GM19467 (cell line): ENCODE data around the gene ABTB2.
"Not testable (repeated sequence)": the region's sequence is repeated elsewhere in the genome, so short reads cannot be mapped to it uniquely, and the experiment has no call there.

Experiments
- ATAC-seq: cut with Tn5 transposase; IDR thresholded peaks from one replicate; pipeline ENCODE4 v1.9.1; 2021; ENCODE audit warnings: mild to moderate bottlenecking, moderate library complexity; ENCODE audit not compliant: unreplicated experiment

ABTB2 gene

DNA sequence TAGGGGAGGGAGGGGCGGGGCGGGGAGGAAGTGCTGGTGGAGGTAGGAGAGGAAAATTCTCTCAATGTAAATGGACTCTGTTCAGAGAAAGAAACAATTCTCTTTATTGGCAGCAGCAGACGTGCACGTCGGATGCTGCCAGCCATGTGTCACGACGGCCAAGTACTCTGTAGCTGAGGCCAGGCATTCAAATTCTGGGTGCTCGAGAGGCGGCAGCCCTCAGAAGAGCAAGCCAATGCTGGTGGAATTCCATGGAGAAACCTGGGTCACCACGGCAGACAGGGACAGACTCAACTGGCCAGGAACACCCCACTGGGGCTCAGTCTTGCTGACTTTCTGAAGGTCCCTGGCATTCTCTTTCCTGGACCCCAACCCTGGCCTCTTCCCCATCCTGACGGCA lies 90.8 kb downstream of the ABTB2 start:
- ATAC-seq = no peak

DNA sequence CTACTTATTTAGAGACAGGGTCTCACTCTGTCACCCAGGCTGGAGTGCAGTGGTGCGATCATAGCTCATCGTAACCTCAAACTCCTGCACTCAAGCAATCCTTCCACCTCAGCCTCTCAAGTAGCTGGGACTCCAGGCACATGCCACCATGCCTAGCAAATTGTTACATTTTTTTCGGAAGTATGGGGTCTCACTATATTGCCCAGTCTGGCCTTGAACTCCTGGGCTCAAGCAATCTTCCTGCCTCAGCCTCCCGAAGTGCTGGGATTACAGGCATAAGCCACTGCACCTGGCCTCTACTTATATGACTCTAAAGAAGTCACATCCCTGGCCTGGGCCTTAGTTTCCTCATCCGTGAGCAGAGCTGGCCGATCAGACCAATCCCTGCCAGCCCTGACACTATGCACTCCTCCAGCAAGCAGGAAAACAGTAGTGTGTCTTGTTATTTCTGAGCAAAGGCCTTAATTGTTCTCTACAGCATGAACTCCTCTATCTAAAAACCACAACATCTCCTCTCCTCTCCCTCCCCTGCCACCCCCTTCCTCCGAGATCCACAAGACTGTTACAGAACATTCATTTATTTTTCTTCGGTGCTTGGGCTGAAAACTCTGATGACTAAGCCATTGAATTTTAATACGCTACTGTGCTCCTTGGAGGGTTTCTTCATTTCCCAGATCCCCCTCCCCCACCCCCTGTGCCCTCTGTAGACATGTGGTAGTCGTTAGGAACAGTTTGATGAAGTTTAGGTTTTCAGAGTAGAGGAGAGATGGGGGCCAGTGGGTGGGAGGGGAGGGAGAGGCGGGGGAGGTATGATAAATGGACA lies 91.5 kb downstream of the ABTB2 start:
- no peak for ATAC-seq

DNA sequence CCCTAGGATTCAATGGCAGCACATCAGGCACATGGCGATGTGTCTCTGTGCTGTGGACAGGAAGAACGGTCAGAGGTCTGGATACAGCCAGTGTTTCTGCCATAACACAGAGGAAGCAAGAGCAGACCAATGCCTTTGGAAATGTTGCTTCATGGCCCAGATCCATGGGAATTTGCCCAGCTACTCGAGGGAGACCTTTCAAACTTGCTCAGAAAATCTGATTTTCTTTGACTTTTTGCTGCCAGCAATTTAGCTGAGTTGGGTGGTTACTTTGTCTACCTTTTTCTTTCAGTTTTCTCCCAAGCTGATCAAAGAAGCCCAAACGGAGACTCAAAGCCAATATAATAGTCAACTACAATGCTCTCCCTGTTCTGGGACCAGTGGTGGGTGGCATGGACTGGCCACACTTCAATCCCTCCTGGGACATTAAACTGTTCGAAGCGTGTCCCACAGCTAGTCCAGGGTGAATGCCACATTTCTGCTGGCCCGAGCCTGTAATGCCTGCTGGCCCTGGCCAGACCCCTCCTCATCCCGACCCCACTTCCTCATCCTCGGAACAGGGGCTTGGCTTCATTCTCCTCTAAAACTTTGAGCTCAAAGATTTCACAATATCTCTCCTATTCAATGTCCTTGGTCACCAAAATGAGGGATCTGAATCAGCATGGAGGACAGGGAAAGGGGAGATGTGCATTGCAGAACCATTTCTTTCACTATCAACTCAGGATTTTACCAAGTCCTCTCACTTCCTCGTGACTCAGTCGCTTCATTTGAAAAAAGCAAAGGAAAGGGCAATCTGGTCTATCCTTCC lies 93.3 kb downstream of the ABTB2 start:
- ATAC-seq = no peak

DNA sequence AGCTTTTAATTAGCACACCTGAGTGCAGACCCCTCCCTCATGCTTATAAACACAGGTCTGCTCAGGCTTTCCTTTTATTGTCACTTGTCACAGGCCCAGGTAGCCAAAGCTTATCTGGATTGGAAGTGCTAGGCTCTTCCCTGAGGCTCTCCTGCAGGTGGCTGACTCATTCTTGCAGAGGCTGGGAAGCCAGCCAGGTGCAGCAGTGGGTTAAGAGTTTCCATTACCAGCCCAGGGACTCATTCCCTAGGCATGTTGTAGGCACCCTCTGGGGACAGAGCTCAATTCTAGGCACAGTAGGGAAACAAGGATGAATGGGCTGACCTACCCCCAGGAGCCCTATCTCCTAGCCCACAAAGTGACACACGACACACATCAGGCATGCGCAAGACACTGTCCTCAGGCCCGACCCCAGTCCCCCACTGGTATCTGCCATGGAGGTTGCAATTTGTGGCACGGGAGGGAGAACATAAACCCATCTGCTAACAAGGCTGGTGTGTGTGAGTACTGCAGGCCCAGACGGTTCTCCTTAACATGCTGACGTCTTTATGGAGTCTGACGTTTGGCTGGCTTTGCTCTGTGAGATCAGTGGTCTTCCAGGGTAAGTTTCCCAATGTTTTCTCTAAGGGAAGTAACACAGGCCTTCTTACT lies 94.2 kb downstream of the ABTB2 start:
- ATAC-seq = no peak

DNA sequence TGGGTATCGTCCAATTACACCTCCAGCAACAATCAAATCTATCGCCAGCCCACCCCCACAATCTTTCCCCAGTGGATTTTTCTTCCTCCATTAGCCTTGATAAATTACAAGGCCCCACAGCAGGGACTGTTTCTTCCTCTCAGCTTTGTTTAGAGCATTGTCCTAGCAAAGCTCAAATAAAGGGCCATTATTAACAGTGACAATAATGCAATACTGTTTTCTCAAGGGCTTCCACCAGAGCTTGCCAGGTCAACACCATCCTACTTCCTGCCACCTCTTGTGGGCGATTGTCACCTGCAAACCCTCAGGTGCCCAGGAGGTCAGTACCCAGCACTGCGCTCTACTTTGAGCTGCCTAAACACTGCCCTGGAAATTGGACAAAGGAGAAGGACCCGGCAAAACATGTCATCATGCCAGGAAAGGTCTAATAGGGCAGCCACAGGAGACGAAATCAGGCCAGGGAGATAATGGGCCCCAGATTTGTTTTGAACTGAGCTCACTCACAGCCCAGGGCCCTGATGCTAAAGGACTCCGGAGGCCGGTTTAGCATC lies 95.2 kb downstream of the ABTB2 start:
- ATAC-seq = no peak

GRCh38 chr11:34261820-34262219 lies 96.0 kb downstream of the ABTB2 start:
- no peak for ATAC-seq

- ATAC-seq = no peak
Observed at GRCh38 chr11:34261095-34261494, 96.7 kb downstream of the ABTB2 start.

GRCh38 chr11:34260072-34260575 lies 97.7 kb downstream of the ABTB2 start:
- no peak for ATAC-seq

- no peak for ATAC-seq
Observed at GRCh38 chr11:34259087-34259486, 98.7 kb downstream of the ABTB2 start.

DNA sequence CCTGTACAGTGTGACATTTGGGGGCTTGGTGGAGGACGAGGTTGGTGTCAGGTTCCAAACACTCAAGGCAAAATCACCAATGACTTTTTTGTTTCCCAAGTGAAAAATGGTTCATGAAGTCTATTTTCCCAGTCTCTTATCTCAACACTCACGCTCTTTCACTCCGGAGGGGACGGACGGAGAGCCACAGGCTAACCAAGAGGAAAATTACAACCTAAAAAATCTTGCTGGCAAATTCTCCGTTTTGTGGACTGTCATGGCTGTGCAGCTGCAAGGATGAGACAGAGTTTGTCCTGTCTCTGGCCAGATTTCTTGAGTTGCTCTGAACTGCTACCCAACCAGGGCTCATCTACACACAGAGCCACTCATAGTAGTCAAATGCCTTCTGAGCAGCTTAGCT lies 101.2 kb downstream of the ABTB2 start:
- ATAC-seq = no peak

DNA sequence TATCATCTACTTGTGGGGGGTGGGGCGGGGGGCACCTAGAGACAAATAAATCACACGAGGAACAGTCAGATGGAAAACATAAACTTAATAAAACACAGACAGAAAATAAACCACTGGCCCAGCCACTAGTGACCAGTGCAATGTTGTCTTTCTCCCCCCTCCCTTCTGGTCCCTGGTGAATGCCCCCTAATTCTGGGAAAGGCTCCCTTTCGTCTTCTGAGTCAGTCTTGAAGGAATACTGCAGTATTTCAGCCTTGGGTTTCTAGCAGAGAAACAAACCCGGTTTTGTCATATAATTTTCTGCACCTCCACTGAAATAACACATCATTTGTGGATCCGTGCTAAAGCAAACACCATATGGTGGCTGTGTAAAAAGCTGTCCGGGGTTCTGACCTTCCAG lies 101.7 kb downstream of the ABTB2 start:
- ATAC-seq = no peak

GRCh38 chr11:34255101-34255500 lies 102.7 kb downstream of the ABTB2 start:
- ATAC-seq = no peak

- no peak for ATAC-seq
Observed at GRCh38 chr11:34254011-34254410, 103.8 kb downstream of the ABTB2 start.

DNA sequence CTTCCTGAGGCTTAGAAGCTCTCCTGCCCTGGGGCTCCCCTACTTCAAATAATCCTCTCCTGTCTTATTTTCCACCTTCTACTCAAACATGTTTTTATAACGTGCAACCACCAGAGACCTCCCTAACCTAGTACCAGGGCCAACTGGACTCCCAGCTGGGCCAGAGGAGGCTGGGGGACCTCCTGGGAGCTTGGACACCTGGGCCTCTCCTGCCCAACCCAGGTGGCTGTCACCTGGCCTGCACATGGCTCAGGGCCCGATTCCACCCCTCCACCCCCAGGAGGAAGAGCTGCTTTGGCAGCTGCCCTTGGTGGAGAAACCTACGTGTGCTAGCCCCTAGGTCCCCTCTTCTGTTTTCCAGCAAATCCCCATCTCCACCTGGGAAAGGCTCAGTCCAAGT lies 105.2 kb downstream of the ABTB2 start:
- ATAC-seq = no peak

GRCh38 chr11:34252015-34252414 lies 105.8 kb downstream of the ABTB2 start:
- no peak for ATAC-seq

DNA sequence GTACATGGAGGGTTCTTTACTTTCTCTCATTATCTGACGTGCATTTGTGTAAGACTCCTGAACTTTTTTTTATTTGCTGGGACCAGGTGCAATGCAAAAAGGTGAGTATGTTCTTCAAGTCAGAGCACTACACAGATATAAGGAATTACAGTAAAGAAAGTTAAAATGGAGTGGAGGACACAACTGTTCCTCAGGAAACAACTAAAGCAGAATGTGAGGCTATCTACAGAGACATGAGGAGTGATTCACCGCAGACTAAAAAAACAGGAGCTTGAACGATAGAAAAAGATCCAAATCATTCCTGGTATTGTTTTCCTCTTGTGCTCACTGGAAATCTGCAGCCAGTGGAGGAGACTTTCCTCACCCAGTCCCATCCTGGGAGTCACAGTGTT lies 106.2 kb downstream of the ABTB2 start:
- ATAC-seq = no peak

DNA sequence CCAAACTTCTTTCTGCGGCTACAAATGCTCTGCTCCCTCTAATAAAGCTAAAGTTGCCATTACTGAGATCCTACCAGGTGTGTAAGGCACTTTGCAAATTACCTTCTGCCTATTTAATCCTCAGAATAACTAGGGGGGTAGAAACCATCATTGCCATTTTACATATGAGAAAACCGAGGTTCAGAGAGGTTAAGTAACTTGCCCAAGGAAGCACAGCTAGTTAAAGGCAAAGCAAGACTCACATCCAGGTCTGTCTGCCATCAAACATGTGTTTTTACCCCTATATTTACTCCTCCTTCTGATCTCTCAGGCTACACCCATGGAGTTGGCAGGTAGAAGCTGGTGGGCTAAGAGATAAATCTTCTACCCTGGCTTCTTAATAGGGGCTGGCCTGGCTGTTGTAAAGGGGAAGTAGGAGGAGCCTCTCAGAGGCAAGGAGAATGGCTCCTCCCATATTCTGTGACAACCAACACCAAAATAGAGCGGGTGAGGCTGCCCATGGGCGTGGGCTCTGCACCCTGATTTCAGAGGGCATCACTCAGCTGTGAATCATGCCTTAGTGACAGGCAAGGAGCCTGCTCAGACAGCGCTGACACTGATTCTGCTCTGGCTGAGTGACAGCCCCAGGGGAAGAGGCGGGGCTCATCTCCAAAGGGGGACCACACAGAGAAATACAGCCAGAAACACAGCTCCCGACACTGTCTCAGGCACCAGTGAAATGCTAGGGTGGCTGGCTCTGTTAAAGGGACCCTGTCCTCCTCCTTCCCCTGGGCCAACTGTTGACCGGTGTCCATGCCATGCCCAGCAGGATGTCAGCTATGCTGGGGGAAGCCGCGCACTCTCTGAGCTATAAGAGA lies 106.8 kb downstream of the ABTB2 start:
- ATAC-seq = peak; percentile 78

DNA sequence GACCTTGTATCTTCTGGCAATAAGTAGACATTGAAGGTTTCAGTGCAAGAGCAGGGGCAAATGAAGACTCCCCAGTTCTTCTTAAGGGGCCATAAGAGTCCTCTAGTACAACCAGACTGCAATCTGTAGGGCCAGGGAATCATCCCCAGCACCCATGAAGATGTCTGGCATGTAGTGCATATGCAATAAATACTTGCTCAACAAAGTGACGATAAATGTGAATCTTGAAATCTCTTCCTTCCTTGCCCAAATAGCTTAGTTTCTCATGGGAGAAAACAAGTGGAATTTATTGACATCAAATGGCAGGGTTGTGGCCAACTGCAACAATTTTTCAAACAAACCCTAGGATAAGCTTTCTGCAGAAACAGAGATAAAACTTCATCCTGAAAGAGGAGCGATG lies 107.6 kb downstream of the ABTB2 start:
- no peak for ATAC-seq

DNA sequence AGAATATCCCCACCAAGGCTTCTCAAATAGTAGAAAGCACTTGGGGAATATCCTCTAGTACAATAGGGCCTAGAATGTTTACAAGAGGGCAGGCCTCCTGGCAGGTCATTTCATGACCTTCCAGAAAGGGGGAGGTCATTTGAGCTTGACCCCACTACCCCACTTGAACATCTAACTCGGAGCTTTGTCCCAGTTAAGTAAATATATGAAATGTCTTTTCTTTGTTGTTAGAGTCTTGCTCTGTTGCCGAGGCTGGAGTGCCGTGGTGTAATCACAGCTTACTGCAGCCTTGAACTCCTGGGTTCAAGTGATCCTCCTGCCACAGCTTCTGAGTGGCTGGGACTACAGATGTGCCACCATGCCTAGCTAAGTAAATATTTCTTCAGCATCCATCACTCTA lies 108.4 kb downstream of the ABTB2 start:
- ATAC-seq = no peak

- not testable (repeated sequence) for ATAC-seq
Observed at GRCh38 chr11:34246511-34246910, 111.3 kb downstream of the ABTB2 start.
